Measurements from ENCODE around the gene ROPN1.
"Not testable (repeated sequence)": the region's sequence is repeated elsewhere in the genome, so short reads cannot be mapped to it uniquely, and the experiment has no call there.

The ROPN1 gene

DNA sequence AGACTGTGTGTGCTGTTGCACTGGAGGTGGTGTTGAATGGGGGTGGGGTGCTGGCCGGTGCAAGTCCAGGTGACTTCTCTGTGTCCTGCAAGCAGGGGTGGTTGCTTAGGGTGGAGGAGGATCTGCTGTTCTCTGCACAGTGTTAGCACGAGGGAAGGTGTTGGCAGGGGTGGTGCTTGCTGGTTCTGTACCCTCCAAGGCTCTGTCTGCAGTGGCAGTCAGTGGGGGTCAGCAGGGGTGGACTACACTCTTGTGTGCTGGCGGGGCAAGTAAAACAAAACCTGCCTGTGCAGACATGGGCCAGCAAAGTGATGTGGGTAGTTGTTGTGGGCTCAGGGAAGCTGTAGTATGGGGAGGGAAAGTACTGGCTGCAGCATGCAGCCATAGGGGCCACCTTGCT lies 5.5 kb downstream of the ROPN1 start:
- DNase-seq: no peak

DNA sequence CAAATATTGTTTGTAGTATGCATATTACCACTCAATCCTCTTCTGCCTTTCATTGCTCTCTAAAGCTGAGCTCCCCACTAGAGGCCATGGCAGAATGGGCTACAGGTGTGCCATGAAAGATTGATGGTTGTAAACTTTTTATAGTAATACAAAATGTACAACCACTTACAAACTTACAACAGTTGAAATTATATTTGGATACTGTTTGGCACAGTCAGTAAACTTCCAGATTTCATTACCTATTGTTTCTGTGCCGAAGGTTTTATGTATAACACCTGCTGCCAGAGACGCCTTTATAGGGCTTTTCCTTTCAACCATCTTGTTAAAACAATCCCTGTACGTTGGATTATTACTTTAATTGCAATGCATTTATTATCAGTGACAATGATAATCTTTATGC lies 7.0 kb downstream of the ROPN1 start:
- DNase-seq: no peak

DNA sequence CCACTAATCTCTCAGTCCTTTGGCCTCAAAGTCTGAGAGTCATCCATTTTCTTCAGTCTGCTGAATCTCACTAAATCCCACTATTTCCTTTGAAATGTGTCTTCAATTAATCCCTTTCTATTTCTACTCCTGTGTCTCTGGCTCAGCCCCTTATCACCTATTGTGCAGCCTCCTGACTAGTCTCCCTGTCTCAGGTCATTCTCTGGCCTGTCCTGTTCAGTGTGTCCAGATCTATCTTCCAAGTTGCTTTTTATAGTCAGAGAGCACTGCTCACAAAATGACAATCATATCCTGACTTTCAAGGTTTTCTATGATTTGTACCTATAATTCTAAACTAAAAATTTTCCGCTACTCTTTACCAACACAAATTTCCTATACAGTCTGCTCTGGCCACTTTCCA lies 7.6 kb downstream of the ROPN1 start:
- no peak for DNase-seq

DNA sequence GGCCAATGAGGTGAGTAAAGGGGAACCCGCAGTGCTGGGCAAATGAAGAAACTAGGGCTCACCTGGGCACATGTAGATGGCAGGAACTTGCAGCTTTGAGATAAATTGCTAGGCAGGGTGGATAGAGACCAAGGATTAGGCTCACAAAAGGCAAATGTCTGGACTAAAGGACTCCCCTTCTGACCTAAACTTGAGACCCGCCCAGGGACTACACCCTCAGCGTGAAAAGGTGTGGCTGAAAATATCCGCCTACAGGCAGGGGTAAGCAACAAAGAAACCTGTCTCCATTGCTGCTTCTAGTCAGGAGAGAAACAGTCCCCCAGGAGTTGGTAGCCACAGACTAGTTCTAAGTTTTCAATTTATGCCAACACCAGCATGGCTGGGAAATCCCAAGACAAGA lies 10.6 kb downstream of the ROPN1 start:
- DNase-seq: not testable (repeated sequence)

DNA sequence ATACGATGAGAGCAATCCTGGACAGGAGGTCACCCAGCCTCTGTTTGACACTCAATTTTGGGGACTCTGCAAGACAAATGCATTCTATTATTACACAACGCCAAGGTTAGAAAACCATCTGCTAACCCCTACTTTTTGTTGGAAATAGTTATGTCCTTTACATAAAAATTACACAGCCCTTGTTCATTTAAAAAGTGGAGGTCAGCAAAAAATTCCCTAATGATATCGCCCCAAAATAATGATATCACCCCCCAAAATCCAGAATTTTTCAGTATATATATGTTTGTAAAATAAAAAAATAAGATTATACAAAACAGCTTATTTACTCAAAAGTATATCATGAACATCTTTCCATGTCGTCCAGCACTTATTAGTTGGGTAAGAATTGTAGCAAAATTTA lies 11.4 kb downstream of the ROPN1 start:
- no peak for DNase-seq

DNA sequence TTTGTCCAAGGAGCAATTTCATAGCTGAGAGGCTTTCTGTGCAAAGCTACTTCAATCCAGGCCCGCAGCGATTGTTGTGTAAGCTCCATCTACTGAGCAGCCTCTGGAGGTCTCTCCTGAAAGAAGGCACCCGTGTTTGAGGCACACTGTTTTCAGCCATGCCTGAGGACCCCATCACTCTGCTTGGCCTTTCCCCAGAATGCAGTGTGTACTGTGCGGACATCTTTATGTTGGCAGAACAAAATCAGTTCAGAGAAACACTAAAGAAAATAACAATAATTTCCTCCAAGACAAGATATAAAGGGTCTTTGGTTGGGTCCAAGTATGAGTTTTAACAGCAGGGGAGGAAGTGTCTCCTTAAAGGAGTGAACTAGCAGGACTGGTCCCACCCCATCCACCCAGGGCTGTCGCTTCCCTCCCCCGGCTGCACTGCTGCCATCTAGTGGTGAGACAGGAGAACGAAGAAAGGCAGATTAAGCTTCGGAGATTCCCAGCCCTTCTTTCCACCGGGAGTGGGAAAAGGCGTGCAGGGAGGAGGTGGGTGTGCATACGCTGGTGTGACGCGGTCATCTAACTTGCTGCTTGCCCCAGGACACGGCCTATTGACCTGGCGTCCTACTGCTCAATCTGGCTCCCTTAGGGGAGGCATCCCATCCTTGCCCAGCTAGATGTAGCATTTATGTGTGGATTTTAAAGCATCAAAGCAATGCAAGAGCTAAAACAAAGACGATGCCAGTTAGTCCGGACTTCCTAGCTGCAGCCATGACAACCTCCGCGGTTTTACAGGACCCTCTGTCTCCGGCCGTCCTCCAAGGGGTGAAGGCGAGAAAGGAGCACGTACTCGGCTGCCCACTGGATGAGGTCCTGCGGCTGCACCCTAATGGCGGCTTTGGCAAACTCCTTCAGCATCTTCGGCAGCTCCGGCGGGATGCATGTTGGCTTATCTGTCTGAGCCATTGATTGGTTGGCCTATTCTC lies 12.1 kb downstream of the ROPN1 start:
- peak; percentile 24 for DNase-seq

DNA sequence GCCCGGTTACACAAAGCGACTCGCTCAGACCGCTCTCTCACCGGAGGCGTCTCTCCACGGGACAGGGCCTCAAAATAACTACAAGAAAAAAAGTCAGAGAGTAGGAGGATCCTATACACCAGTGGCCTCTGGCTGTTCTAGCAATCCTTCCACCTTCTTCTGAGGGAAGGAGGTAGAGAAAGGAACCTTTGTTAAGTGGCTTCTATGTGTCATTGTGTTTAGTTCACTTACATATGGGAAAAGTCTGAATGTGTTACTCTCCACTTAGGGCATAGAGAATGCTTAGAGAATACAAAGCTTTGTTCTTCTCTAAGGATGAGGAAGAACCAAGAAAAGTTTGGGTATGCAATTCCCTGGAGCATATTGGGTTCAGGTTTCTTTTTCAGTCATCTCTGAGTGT lies 15.0 kb downstream of the ROPN1 start:
- not testable (repeated sequence) for DNase-seq

DNA sequence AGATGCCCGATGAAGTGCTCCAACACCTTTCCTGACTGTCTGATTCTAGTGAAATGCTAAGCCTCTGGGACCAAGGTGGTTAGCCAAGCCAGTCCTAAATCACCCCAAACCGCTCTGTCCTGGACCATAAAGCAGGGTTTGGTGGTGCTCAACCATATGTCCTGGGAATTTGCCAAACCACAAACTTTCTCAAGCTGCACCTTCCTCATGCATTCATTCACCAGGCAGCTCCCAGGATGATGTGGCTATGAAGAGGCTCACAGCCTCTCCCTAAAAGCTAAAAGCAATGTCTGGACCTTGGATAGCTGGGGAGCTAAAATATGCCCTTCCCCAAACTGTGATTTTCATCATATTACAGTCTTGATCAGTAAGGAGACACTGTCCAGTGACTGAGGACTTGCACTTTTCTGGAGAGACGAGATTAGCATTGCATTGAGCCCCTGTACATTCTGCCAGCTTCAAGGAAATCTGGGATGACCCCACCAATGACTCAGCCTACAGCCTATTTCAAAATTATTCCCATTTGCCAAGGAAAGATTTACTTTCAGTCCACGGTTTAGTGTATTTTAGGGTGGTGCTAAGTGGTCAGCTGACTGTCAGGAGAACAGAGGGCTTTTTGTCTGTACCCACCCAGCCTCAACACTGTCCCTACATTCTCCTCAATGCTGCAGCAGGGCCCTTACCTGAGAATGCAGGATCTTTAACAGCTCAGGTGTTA lies 15.6 kb downstream of the ROPN1 start:
- not testable (repeated sequence) for DNase-seq

DNA sequence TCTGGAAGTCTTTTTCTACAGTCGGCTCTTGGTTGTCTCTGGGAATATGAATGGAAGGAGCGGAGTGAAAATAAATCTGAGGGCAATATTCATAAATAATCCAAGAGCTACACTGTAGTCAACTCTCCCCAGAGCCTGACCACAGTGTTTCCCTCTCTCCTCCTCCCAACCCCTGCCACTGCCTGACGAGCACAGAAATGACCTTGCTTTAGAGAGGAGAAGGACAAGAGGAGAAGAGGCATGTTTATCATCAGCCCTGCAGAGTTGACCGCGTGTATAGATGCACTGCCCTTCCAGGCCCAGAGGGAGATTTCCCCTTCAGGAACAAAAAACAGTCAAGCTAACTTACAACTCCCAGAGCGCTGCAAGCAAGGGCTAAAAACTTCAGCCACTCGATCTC lies 16.9 kb downstream of the ROPN1 start:
- DNase-seq: not testable (repeated sequence)

DNA sequence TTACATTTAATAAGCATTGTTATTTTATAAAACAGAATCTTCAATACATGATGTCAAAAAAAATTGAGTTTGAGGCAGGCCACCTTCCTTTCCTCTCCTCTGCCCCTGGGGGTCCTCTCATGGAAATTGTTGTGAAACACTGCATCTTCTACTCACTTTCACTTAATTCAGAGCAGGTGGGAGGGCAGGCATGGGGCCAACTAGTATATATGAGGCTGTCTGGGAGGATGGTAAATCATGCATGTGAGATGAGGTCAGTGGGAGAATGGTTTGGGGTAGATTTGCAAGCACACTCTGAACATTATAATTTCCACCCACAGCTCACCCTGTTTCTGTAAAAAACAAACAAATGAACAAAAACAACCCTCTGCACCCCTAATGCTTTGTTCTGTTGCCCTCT lies 20.5 kb downstream of the ROPN1 start:
- DNase-seq: no peak

DNA sequence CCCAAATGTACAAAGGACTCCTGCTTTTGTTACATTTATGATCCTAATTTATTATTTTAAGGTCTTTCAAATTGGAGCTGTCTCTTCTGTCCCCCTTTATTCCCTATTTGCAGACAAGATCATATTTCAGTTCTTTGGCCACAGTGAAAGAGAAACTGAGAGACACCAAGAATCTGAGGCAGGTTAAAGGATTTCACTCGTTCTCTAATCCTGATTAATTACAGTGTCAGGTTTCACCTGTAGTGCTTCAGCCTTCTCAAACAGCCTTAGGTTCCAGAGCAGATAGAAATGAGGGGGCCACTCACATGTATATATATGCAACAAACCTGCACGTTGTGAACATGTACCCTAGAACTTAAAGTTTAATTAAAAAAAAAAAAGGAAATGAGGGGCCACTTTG lies 24.7 kb downstream of the ROPN1 start:
- not testable (repeated sequence) for DNase-seq

DNA sequence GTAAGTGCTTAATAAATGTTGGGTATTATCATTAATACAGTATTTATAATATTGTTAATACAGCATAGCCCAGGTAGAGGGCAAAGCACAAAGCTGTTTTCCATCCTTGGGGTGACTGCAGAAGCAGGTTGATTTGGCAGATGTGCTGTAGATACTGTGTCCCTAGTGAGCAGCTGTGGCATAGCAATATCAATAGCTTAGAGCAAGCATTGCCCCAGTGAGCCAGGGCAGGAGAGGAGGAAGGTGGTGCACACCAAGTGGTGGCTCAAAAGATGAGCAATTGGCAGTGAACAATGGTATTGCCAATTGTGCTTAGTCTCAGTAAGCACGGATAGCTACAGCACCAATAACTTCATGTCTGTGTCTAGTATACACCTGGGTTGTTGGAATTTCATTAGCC lies 25.1 kb downstream of the ROPN1 start:
- not testable (repeated sequence) for DNase-seq

DNA sequence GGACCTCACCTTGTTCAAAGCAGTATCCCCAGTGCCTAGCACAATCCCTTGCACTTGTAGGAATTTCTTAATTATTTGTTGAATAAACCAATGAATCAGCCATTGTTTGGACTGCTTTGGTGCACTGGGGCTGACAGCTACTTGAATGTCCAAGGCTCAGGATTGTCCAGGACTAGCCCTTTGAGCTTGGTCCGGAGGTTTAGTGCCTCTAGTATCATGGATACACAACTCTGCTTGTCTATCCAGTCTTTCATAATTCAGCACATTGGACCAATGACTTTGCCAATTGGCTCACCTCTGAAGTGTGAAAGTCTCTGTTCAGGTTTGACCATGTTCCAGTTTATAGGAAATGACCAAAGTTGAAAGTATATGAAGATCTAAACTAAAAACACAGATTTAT lies 27.1 kb downstream of the ROPN1 start:
- DNase-seq: not testable (repeated sequence)

DNA sequence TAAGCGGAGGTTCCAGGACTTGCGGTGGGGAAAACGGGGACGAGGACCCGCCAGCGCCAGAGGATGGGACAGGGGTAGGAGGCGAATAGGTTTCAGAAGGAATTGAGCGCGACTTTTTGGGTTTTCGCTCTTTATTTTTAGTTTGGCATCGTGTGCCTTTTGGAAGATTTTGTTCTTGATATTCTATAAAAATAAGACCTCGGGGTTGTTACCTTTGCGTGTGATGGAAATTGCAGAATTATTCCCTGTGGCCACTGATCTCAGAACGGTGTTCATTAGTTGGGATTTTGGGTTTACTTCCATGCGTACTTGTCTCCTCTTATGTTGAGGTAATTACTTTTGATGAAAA lies 30.4 kb downstream of the ROPN1 start:
- no peak for DNase-seq

DNA sequence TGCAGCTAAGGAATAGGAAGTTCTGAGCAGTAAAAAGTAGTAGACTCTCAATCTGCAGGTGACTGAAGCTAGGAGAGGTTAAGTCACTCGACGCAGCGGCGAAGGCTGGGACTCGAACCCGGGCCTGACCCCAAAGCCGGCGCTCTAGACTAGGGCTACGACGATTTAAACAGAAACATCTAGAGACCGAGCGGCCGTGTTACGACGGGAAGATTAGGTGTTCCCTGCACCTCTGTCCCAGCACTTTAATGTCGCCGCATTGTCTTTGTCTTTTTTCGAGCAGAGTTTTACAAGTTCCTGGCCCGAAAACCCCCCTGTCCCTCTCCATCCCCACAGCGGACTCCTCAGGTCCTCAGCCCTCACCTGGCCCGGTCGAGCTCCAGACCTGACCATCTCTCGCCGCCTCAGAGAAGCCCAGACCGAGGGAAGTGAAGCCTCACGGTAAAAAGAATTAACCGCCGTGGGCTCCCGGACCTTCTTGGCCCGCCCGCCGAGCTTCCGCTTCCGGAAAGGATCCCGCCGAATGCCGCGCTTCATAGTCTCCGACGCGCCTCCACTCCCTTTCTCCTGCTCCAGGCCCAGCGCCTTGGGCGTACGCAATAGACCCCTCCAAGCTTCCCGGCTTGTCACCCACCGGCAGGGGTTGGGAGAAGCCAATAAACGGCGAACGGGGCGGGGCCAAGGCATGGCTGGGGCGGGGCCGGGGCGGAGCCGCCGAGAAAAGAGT lies 31.0 kb downstream of the ROPN1 start, which contains the start of gene CCDC14:
Gene CCDC14, minus strand, starts transcription at position 449 of the 727 bp plus-strand sequence. Its CDS starts 56 bp downstream, at position 393.
- DNase-seq: peak; percentile 95

DNA sequence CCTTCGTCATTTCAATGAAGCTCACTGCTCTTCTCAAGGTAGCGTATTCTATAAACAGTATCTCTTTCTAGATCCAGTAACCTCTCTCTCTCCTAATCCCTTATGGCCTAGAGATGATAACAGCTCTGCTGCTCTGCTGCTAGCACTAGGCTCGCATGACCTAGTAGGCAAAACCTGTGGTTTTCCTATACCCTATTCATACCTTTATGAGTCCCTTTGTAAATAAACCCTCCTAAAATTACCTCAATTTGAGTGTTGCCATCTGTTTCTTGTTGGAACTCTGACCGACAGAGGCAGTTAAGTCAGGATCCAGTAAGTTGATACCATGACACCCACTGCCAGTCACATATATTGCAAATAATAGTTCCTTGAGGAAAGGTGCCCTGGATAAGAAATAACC lies 38.2 kb downstream of the ROPN1 start:
- peak; percentile 27 for DNase-seq

DNA sequence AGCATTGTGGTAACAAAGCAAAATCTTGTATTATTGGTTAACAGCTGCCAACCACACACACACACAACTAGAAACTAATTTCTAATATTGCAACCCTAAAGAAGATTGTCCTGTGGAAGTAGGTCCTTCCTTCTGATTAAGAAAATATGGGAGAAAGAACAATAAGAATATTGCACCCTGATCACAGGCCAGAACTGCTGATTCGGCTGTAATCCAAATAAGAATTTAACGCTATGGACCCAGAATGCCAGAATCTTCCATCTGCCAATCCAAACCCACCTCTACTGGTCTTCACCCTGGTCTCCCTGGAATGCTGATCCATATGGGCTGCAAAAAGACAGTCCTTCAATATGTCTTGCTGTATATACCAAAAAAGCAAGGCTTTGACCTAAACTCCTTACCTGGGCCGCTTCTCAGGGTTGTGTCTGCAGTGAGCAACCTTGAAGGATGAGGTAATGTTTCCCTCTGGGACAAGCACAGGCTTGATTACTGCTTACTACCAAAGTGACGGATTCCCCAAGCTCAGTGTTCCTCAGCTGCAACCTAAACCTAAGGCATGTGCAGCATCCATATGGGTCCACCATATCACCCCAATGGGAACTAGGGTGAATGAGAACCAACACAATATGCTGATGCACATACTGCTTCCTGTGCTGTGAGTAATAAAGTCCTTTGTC lies 38.9 kb downstream of the ROPN1 start:
- no peak for DNase-seq

DNA sequence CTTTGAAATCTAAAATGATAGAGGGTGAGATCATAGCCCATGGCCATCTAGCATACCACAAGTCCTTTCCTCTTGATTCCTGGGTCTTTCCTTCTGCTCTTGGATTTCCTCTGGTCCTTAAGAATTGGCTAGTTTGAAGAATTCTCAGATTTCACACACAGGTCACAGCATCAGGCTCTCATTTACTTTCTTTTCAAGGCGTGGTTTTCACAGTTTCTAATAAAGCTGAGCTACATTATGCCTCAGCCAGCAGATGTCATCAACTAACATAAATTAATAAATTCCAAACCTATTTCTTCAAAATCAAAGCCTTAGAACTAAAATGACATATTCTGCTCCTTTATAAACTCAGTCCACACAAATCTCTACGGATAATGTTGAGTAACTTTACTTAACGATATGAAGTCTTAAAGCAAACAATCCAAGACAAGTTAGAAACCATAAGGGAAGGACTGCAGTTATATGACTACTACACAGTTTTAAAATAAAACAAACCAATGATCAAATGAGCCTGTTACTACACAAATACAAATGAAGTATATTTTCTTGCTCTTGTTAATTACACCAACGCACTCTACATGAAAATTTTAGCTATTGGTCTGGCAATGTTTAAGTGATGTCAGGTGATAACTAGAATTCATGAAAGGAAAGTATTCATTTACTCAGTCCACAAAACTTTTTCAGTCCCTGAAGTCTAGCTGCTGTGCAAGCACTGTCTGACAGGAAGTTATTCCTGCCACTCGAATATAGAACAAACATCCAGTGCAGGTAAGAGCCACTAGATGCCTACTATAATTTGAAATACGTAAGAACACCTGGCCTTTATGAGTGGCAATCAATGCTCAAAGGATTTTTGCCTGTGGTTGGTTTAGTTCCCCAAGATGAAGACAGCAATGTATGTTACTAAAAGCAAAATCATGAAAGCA lies 40.1 kb downstream of the ROPN1 start:
- DNase-seq: peak; percentile 91

DNA sequence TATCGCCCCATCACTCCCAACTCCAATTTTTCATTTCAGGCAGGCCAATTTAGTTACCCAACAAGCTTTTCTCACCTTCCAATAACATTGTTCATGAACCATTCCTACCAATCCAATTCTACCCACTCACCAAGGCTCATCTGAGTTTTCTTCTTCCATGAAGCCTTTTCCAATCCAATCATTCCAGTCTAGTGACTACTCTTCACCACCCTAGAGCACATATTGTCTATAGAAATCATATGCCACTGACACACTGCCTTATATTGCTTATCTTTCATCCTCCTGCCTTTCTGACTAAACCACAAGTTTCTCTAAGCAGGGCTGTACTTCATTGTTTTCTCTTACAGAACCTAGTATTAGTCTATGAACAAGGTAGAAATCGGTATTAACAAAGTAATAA lies 42.3 kb downstream of the ROPN1 start:
- DNase-seq: no peak

DNA sequence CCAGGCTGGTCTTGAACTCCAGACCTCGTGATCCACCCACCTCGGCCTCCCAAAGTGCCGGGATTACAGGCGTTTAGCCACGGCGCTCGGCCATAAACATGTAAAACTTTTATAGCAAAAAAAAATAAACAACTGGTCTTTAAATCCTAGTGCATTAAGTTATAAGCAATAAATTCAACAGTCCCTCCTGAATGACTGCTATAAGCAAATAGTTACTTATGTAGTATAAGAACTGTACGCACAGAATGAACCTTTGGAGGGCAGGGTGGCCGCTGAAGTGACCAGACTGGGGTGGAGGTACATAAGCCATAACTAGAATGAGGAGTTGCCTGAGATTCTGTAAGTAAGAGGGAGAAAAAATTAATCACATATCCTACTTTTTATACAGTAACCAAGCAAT lies 43.5 kb downstream of the ROPN1 start:
- no peak for DNase-seq

DNA sequence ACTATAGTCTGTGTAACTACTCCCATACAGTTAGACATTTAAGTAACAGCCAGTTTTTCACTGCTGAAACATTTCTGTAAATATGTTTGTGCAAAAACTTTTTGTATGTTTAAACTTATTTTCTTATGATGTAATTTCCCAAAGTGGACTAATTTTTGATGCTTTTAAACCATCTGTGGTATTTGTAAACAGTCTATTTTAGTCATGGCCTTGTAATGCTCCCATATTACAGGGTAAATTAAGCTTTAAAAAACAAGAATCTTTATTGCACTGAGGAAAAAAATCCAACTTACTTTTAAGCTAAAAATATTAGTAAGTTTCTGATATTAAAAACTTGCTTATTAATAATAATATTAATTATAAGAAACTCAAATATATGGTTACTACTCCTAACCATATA lies 44.4 kb downstream of the ROPN1 start:
- DNase-seq: no peak

DNA sequence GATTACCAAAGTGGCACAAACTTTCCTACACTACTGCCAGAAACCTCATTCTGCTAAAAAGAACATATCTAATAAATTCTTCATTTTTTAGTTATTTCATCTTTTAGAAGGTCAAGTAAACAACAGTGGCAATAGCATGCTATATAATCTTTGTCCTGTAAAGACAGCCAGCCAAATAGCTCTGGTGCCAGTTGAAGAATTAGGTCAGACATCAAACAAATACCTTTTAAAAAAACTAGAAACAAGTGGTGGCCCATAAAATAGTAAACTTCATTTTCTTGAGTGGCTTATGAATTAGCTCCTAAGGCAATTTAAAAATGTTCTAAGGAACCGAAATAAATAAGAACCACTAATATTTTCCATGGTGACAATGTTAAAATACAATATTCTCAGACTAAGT lies 50.4 kb downstream of the ROPN1 start:
- no peak for DNase-seq
